Esophagus muscularis mucosa (tissue), 4 donors: ENCODE data around the gene TRPM3. TPM values are rescaled to one million over a fixed set of nuclear protein-coding genes. Genes with fewer than 3 reads are reported as not detected.
A peak's percentile ranks its signal among the peaks of the same experiment; 100 is the strongest.

Experiments
- DNase-seq: peaks from one replicate; pipeline ENCODE4 v3.0.0-alpha.2; 2017; ENCODE audit errors: extremely low spot score
- H3K27ac ChIP-seq, 4 donors: fragments of 200-600 bp; sonication (generic); replicated peaks in 1 of 4; 1 replicate in 3 of 4; 2 replicates in 1 of 4; pipeline ENCODE4 v1.5.1; 2016 to 2019; ENCODE audit warnings: mild to moderate bottlenecking in 1 of 4
- H3K27me3 ChIP-seq, 4 donors: fragments of 200-600 bp; sonication (generic); one replicate each; pipeline versions ENCODE4 v1.5.1 to v1.6.0; 2016 to 2019
- H3K36me3 ChIP-seq, 4 donors: fragments of 200-600 bp; sonication (generic); one replicate each; pipeline ENCODE4 v1.5.1; 2016 to 2019
- H3K4me1 ChIP-seq, 4 donors: fragments of 200-600 bp; sonication (generic); one replicate each; pipeline ENCODE4 v1.5.1; 2016 to 2019
- H3K4me3 ChIP-seq, 4 donors: fragments of 200-600 bp; sonication (generic); 1 replicate in 2 of 4; 2 replicates in 2 of 4; pipeline ENCODE4 v1.5.1; 2016 to 2019; ENCODE audit warnings: mild to moderate bottlenecking in 4 of 4, moderate library complexity in 1 of 4
- H3K9me3 ChIP-seq, 4 donors: fragments of 200-600 bp; sonication (generic); 1 replicate in 3 of 4; 2 replicates in 1 of 4; pipeline ENCODE4 v1.5.1; 2016 to 2019
- EP300 ChIP-seq: sonication (generic); formaldehyde crosslinking; IDR thresholded peaks from one replicate; pipeline ENCODE4 v1.6.1; 2017; ENCODE audit warnings: antibody characterized with exemption
- POLR2A ChIP-seq: fragments of 450-650 bp; IDR thresholded peaks from one replicate; pipeline ENCODE4 v1.6.1; 2017; ENCODE audit warnings: antibody characterized with exemption, moderate library complexity, mild to moderate bottlenecking, low read depth
- POLR2AphosphoS5 ChIP-seq, 2 donors: sonication (generic); formaldehyde crosslinking; IDR thresholded peaks; one replicate each; pipeline ENCODE4 v1.6.1; 2017; ENCODE audit warnings: antibody characterized with exemption in 2 of 2
- WGBS: methylation state at CpG from one replicate; pipeline ENCODE4 v1.1.5; 2018; 5-methylcytosine and 5-hydroxymethylcytosine counted together
- intact Hi-C: fragments of 100-400 bp; cut with DNase I; formaldehyde crosslinking; loops from one replicate; pipeline ENCODE4 v1.15.1; 2023
- total RNA-seq, 4 donors: library from RNA; depleted of rRNA; stranded (reverse); fragments of >200 nt; gene quantifications; one replicate each; pipeline versions ENCODE4 v1.1.0 to v1.2.1, GENCODE V29; 2016
- TF ChIP-seq, protein P1 (sequence below), 3 experiments: fragments of 200-600 bp in 2 of 3; fragments of 450-650 bp in 1 of 3; sonication (generic) in 2 of 3; IDR thresholded peaks; one replicate each; pipeline ENCODE4 v1.5.1; 2017 to 2019; ENCODE audit warnings: antibody characterized with exemption in 3 of 3, mild to moderate bottlenecking in 2 of 3, moderate library complexity in 1 of 3

The TRPM3 gene
- total RNA-seq, 4 donors from 2014 or later = 0.13 to 0.17 TPM; not detected in 2

DNA sequence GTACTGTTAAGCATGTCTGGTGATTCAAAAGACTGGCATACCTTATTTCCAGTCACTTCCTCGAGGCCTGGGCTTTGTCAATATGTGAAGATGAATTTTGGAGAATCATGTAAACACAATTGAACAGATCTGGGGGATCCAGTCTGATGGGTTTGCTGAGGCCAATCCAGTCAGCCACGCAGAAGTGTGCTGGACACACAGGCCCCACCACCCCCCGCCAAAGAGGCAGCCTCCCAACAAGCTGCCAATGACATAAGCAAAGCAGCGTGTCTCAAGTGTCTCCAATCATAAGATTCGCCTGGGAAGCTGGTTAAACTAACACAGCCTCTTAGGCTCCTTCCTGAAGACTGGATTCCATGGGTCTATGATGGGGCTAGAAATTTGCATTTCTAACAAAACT, 514.1 kb downstream of the TRPM3 start:
- no peaks in the 10 kb centered on the region for H3K27me3 ChIP-seq
- no peaks in the 10 kb centered on the region for H3K36me3 ChIP-seq
- peak; percentile 4 for DNase-seq
- intact Hi-C loops = loop anchor here (10.0 kb wide), 1 partner anchor 633 kb away; no protein-coding TSS in a partner anchor
- no peak overlapping the region for H3K27ac ChIP-seq
- 85% methylated on average over 4 of the region's 5 CpGs for WGBS
- TF ChIP-seq POLR2A (no peak), POLR2AphosphoS5 (IDR thresholded peaks at IDR 0.05) (no peak), EP300 (no peak)
- TF ChIP-seq, protein P1, sequence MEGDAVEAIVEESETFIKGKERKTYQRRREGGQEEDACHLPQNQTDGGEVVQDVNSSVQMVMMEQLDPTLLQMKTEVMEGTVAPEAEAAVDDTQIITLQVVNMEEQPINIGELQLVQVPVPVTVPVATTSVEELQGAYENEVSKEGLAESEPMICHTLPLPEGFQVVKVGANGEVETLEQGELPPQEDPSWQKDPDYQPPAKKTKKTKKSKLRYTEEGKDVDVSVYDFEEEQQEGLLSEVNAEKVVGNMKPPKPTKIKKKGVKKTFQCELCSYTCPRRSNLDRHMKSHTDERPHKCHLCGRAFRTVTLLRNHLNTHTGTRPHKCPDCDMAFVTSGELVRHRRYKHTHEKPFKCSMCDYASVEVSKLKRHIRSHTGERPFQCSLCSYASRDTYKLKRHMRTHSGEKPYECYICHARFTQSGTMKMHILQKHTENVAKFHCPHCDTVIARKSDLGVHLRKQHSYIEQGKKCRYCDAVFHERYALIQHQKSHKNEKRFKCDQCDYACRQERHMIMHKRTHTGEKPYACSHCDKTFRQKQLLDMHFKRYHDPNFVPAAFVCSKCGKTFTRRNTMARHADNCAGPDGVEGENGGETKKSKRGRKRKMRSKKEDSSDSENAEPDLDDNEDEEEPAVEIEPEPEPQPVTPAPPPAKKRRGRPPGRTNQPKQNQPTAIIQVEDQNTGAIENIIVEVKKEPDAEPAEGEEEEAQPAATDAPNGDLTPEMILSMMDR (IDR thresholded peaks at IDR 0.05) = no peak
- H3K9me3 ChIP-seq = no peaks in the 10 kb centered on the region
- H3K4me3 ChIP-seq = no peak overlapping the region
- peaks cover 16 to 22% (median 19%) of the 10 kb centered on the region in 4 donors for H3K4me1 ChIP-seq

DNA sequence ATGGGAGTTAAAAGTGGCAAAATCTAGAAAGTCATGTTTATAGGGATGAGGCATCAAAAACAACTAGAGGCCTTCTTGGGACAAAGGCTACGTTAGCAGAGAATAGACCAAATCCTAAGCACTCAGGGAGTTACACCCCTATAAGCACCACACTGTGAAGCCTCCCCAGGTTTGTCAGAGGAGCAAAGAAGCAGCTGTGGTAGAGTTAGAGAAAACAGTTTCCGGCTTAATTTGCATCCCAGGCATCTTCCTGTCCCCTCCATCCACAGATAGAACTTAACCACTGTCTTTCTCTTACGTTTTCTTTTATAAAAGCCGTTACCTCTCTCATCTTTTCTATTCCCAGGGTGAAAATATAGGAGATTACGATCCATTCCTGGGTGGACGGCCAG, 518.4 kb downstream of the TRPM3 start:
- no peaks in the 10 kb centered on the region for H3K36me3 ChIP-seq
- WGBS = 86% methylated on average over 6 of the region's 6 CpGs
- H3K4me1 ChIP-seq = peaks cover 26 to 35% (median 33%) of the 10 kb centered on the region in 4 donors
- TF ChIP-seq, protein P1 (IDR thresholded peaks at IDR 0.05) = no peak
- TF ChIP-seq EP300 = no peak
- no peak for TF ChIP-seq POLR2AphosphoS5 (IDR thresholded peaks at IDR 0.05)
- TF ChIP-seq POLR2A = no peak
- no peak overlapping the region for H3K4me3 ChIP-seq
- DNase-seq = no peak
- intact Hi-C loops = loop anchor here (2.0 to 10.0 kb wide), 4 partner anchors 190 to 628 kb away; no protein-coding TSS in a partner anchor
- H3K9me3 ChIP-seq = no peaks in the 10 kb centered on the region
- no peaks in the 10 kb centered on the region for H3K27me3 ChIP-seq
- peak overlapping the region; percentile 88 to 91 (median 90) for H3K27ac ChIP-seq

DNA sequence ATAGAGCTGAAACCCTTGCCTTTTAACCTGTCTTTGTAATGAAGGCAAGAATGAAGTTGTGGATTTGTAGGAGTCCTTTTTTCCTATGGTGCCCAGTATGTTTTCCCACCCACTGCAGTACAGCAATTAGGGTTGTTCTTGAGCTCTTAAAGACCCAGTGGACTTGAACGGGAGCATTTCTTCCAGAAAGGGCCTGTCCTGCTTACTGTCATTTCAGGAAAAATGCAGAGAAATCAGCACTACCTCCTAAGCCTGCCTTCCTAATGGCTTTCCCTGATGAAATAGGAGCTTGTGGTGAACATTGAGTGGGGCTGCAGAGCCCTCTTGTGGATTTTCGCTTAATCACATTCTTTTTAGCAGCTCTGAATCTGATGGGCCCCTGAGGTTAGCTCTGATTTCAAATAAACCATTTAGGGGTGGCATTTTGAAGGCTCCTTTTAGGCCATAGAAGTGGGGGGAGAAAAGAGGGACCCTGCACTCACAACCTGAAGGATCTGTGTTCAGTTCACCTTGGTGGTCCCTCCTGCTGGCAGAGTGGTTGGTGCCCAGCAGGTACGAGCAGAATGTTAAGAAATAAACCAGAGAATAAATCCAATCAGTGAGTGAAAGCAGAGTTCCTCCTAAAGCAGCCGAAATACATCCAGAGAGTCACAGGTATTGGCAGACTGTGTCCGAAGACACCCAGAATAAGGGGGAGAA, 519.0 kb downstream of the TRPM3 start:
- TF ChIP-seq POLR2AphosphoS5 (IDR thresholded peaks at IDR 0.05) (peak; percentile 56 to 71), EP300 (no peak)
- TF ChIP-seq, protein P1 (IDR thresholded peaks at IDR 0.05) = peak; percentile 75 to 90 (median 80)
- no peaks in the 10 kb centered on the region for H3K9me3 ChIP-seq
- intact Hi-C loops = loop anchor here (2.0 to 10.0 kb wide), 4 partner anchors 190 to 628 kb away; no protein-coding TSS in a partner anchor
- peak overlapping the region; percentile 10 to 28 (median 18) for H3K4me3 ChIP-seq
- 28% methylated on average over 5 of the region's 5 CpGs for WGBS
- DNase-seq = no peak
- no peaks in the 10 kb centered on the region for H3K27me3 ChIP-seq
- H3K4me1 ChIP-seq = peaks cover 26 to 35% (median 33%) of the 10 kb centered on the region in 4 donors
- H3K27ac ChIP-seq = peak overlapping the region; percentile 88 to 91 (median 90)
- no peaks in the 10 kb centered on the region for H3K36me3 ChIP-seq

DNA sequence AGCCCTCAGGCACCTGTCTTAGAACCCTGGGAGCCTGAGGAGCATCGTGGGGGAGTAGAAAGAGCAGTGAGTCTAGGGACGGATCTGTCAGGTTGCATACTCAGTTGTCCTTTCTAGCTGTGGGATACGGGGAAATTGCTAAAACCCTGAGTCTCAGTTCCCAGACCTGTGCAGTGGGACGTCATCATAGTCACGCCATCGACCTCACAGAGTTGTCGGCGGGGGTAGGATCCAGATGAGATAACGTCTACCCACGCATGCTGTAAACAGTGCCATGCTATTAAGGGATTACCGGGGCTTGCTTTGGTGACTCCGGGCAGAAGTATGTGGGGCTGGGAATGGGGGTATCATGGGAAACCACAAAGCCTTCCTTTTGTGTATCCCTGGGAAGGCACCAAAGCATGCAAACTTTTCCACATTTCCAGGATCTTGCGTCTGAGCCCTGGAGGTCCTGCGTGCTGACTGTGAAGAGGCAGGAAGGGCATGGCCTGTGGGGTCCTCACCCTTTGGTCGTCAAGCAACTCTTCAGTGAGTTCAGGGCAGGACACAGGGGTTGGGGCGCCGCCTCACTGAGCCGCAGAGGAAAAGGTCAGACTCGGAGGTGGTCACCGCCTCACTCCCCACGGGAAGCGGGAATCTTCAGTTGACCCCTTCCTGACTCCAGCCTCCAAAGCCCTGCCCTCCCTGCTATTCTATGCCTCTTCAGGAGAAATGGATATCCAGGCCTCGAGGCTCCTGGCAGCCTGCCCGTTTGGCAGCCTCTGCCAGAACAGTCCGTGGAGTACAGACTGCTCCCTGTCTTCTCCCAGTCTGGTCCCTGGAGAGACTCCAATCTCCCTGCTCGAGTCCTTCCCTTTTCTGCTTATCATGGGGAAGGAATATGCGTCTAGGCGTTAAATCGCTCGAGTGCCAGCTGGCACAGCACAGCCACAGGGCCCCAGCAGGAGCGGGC, 520.1 kb downstream of the TRPM3 start:
- Histone ChIP-seq H3K36me3 (no peaks in the 10 kb centered on the region), H3K4me3 (peak overlapping the region; percentile 10 to 28 (median 24)), H3K9me3 (no peaks in the 10 kb centered on the region), H3K27ac (peak overlapping the region; percentile 88 to 91 (median 90)), H3K4me1 (peaks cover 26 to 35% (median 33%) of the 10 kb centered on the region in 4 donors), H3K27me3 (no peaks in the 10 kb centered on the region)
- peak; percentile 96 for DNase-seq
- TF ChIP-seq POLR2AphosphoS5 (IDR thresholded peaks at IDR 0.05) (peak; percentile 85 to 95), POLR2A (no peak), EP300 (peak; percentile 68)
- TF ChIP-seq, protein P1 (IDR thresholded peaks at IDR 0.05) = peak in 1 of 3 experiments; percentile 21
- intact Hi-C loops = loop anchor here (2.0 to 10.0 kb wide), 4 partner anchors 120 to 626 kb away; no protein-coding TSS in a partner anchor
- WGBS = 29% methylated on average over 28 of the region's 31 CpGs
